C4-2B (cell line): ENCODE measurements around the gene ITPRID2.

Source experiments
- ZFX ChIP-seq: fragments of 450-650 bp; IDR thresholded peaks from 2 replicates; pipeline ENCODE4 v1.6.1; 2017
- TF ChIP-seq, protein P1 (sequence below): fragments of 450-650 bp; conservative IDR thresholded peaks from 2 replicates; pipeline ENCODE4 v1.5.1; 2017; ENCODE audit warnings: mild to moderate bottlenecking

- TF ChIP-seq, protein P1, sequence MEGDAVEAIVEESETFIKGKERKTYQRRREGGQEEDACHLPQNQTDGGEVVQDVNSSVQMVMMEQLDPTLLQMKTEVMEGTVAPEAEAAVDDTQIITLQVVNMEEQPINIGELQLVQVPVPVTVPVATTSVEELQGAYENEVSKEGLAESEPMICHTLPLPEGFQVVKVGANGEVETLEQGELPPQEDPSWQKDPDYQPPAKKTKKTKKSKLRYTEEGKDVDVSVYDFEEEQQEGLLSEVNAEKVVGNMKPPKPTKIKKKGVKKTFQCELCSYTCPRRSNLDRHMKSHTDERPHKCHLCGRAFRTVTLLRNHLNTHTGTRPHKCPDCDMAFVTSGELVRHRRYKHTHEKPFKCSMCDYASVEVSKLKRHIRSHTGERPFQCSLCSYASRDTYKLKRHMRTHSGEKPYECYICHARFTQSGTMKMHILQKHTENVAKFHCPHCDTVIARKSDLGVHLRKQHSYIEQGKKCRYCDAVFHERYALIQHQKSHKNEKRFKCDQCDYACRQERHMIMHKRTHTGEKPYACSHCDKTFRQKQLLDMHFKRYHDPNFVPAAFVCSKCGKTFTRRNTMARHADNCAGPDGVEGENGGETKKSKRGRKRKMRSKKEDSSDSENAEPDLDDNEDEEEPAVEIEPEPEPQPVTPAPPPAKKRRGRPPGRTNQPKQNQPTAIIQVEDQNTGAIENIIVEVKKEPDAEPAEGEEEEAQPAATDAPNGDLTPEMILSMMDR, result no peak
- TF ChIP-seq ZFX, result no peak
These were observed 1.8 kb upstream of the ITPRID2 start for GRCh38 chr2:181889776-181890175.
